Hippocampal formation (tissue), 2 donors: ENCODE data around the gene CD14.
"Not testable (repeated sequence)": the region's sequence is repeated elsewhere in the genome, so short reads cannot be mapped to it uniquely, and the experiment has no call there.

ENCODE experiments used
- DNase-seq, 2 donors: peaks; one replicate each; lab custom pipeline; 2025; lab: John Stamatoyannopoulos, UW

The CD14 gene

DNA sequence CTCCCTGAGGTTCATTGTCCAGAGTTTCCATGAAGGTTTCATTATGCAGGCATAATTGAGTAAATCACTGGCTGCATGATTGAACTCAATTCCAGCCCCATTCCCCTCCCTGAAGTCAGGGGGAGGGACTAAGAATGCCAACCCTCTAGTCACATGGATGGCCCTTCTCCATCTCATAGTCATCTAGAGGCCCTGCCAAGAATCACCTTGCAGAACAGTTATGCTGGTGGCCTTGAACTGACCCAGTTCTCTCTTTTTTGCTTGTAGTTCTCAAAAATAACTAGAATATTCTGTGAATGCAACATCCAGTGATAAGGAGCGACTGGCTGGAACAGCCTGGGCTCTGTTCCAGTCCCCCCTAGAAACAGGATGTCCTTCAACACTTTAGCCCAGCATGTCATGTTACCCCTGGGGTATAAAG lies 36.6 kb downstream of the CD14 start:
- peak in 1 of 2 donors; percentile 24 for DNase-seq

DNA sequence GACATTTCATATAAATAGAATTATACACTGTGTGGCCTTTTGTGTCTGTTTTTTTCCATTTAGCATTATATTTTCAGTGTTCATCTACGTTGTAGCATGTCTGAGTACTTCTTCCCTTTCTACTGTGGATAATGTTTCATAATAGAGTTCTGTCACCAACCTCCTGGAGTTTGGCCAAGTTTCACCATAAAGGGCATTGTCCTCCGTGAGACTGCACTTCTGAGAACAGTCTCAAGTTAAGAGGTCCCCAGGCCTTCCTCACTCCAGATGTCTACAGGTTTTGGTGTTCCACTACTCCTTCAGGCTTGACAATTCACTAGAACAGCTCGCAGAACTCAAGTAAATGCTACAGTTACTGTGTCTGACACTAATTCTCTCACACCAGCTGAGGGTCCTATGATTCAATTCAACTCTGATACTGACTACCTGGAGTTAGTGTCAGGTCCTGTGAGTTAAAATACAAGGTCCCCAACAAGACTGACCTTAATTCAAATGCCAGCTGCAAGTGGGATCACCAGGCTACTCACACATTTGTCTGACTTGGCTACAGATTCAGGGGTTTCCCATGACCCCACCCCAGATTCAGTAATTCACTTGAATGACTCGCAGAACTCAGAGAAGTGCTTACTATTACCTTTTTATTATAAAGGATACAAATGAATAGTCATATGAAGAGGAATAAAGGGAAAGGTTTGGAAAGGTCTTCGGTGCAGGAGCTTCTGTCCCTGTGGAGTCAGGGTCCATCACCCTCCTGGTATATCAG lies 37.3 kb downstream of the CD14 start:
- DNase-seq = peak; percentile 16 to 21

DNA sequence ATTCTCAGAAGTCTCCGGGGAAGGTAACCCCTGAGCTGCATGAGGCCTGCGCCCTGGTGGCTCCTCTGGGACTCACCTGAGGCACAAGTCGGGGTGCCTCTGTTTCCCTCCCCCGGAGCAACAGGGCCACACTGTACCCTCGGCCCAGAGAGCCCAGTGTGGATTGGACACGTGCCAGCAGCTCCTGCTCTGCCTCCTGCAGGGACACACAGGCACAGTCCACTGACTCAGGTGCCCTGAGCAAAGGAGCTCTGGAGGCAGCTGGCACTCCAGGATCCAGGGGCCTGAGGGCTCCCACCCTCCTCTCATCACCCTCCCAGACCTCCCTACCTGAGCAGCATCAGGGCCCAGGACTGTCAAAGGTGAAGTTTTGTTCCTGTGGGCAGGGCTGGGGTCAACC lies 38.8 kb downstream of the CD14 start:
- DNase-seq = no peak

DNA sequence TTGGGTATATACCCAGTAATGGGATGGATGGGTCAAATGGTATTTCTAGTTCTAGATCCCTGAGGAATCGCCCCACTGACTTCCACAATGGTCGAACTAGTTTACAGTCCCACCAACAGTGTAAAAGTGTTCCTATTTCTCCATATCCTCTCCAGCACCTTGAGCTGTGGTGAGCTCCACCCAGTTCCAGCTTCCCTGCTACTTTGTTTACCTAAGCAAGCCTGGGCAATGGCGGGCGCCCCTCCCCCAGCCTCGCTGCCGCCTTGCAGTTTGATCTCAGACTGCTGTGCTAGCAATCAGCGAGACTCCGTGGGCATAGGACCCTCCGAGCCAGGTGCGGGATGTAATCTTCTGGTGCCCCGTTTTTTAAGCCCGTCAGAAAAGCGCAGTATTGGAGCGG lies 39.9 kb downstream of the CD14 start:
- DNase-seq = not testable (repeated sequence)

DNA sequence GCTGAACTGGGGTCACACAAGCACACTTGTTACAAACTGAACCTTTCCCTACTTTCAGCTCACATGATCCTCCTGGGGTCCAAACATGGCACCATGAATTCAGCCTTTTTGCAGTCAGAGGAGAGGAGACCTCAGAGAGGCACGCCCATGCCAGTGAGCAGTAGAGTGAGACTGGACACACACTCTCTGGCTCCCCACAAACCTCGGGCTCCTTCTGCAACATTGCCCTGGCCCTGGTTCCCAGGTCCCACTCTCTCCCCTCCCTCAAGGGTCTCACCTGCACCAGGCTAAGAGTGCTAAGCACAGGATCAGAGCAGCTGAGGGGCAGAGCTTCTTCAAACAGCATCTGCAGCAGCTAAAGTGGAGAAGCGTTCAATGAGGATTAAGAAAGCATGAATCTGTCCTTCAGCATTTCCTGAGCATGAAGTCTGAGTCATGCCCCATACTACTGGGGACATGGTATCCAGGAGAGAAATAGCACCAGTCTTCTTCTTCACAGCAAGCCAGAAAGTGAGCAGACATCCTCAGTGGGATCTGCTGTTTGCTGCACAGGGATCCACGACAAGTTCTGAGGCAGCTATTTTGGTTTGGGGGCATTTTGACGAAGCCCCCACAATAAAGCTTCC lies 41.1 kb downstream of the CD14 start:
- no peak for DNase-seq

DNA sequence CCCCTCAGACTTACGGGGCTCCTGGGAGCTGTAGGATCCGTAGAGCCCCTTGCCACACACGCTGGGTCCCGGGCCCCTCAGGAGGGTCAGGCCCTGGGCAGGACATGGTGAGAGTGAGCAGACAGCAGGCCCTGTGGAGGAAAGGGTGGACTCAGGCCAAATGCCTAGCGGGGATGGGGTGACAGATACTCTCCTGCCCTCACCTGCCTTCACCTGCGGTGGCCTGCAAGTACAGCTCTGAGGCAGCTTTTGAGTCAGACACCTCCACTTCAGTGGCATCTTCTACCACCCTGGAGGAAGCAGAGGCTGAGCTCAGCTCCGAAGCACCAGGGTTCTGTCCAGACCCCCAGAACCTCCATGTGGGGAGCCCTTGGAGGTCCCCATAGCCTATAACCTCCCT lies 42.1 kb downstream of the CD14 start:
- DNase-seq = no peak

DNA sequence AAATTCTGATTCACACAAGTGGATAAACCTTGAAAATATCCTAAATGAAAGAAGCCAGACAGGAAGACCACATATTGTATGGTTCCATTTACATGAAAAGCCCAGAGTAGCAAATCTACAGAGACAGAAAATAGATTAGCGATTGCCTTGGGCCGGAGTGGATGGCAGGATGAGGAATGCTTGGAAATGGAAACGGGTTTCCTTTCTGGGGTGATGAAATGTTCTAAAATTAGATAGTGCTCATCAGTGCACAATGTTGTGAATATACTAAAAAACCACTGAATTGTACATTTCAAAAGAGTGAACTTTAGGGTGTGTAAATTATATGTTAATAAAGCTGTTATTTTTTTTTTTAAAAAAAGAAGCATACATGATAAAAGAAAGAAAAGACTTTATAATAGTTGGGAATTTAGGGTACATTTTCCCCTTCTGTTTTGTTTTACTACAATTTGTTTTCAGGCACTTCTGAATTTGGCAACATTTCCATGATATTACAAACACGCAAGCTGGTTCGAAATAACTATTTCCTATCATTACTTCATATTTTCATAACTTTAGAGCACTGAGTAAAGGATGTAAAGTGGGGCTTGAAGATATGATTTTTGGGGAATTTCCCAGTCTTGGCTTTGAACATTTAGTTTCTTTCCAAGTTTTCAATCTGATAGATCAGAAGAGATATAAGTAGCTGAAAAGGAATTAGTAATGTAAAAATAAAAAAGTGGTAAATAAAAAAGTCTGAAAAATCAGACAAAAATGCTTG lies 44.5 kb downstream of the CD14 start:
- DNase-seq = no peak

DNA sequence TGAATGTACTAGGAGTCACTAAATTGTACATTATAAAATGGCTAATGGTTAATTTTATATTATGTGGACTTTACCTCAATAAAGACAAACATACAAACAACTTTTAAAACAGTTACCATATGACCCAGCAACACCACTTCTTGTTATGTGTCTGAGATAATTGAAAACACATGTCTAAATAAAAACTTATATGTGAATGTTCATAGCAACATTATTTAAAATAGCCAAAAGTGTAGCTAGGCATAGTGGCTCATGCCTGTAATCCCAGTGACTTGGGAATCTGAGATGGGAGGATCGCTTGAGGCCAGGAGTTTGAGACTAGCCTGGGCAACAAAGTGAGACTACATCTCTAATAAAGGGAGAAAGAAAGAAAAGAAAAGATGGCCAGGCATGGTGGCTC lies 45.5 kb downstream of the CD14 start:
- DNase-seq = no peak
